Peyer's patch (tissue), 4 donors: ENCODE results near the gene KIAA0319L.

ENCODE experiments used
- POLR2A ChIP-seq, 2 donors: fragments of 450-650 bp; IDR thresholded peaks; one replicate each; pipeline ENCODE4 v1.5.1; 2017; ENCODE audit warnings: antibody characterized with exemption in 2 of 2, mild to moderate bottlenecking in 2 of 2, moderate library complexity in 2 of 2
- TF ChIP-seq, protein P1 (sequence below), 6 experiments: fragments of 450-650 bp in 4 of 6; fragments of 200-600 bp in 2 of 6; sonication (generic) in 1 of 6; IDR thresholded peaks; one replicate each; pipeline ENCODE4 v1.5.1; 2017 to 2019; ENCODE audit warnings: antibody characterized with exemption in 6 of 6, mild to moderate bottlenecking in 3 of 6, moderate library complexity in 1 of 6

GRCh38 chr1:35595684-35596083 lies 38.5 kb upstream of the KIAA0319L start:
- TF ChIP-seq, protein P1, sequence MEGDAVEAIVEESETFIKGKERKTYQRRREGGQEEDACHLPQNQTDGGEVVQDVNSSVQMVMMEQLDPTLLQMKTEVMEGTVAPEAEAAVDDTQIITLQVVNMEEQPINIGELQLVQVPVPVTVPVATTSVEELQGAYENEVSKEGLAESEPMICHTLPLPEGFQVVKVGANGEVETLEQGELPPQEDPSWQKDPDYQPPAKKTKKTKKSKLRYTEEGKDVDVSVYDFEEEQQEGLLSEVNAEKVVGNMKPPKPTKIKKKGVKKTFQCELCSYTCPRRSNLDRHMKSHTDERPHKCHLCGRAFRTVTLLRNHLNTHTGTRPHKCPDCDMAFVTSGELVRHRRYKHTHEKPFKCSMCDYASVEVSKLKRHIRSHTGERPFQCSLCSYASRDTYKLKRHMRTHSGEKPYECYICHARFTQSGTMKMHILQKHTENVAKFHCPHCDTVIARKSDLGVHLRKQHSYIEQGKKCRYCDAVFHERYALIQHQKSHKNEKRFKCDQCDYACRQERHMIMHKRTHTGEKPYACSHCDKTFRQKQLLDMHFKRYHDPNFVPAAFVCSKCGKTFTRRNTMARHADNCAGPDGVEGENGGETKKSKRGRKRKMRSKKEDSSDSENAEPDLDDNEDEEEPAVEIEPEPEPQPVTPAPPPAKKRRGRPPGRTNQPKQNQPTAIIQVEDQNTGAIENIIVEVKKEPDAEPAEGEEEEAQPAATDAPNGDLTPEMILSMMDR (IDR thresholded peaks at IDR 0.05): no peak
- TF ChIP-seq POLR2A (IDR thresholded peaks at IDR 0.05): no peak
